Measurements from ENCODE around the gene MACROD2.

GRCh38 chr20:15802020-15802419 is 1806.7 kb downstream of the MACROD2 start:
- TF ChIP-seq EZH2 (IDR thresholded peaks at IDR 0.05; ENCODE audit: borderline replicate concordance, insufficient read depth, low read length, poor library complexity, severe bottlenecking) (no peak), POLR2AphosphoS5 (IDR thresholded peaks at IDR 0.05) (no peak), CTCF (IDR thresholded peaks at IDR 0.05; ENCODE audit: poor library complexity, severe bottlenecking) (no peak), TAF1 (IDR thresholded peaks at IDR 0.05; ENCODE audit: low read depth) (no peak)
